RWPE1 (cell line): ENCODE data around the gene CCDC88C.
A peak's percentile ranks its signal among the peaks of the same experiment; 100 is the strongest.

ENCODE experiments used
- CTCF ChIA-PET: fragments of 350-600 bp; sonication (Branson Sonifier 250); formaldehyde crosslinking; extraction: SDS; loops from one replicate; lab custom pipeline; 2021; lab: Yijun Ruan, JAX
- POLR2A ChIA-PET: fragments of 400-600 bp; formaldehyde crosslinking; extraction: SDS; loops from one replicate; lab custom pipeline; 2020; ENCODE audit warnings: antibody characterized with exemption; ENCODE audit not compliant: low non-redundant PET; lab: Yijun Ruan, JAX
- DNase-seq: peaks from one replicate; pipeline ENCODE4 v3.0.0; 2012; ENCODE audit warnings: low spot score
- H3K27ac ChIP-seq: fragments of 450-650 bp; 2 replicates; pipeline ENCODE4 v1.5.1; 2017
- CTCF ChIP-seq: fragments of 450-650 bp; conservative IDR thresholded peaks from 2 replicates; pipeline ENCODE4 v1.5.1; 2017; ENCODE audit warnings: low read depth, mild to moderate bottlenecking

CCDC88C gene

DNA sequence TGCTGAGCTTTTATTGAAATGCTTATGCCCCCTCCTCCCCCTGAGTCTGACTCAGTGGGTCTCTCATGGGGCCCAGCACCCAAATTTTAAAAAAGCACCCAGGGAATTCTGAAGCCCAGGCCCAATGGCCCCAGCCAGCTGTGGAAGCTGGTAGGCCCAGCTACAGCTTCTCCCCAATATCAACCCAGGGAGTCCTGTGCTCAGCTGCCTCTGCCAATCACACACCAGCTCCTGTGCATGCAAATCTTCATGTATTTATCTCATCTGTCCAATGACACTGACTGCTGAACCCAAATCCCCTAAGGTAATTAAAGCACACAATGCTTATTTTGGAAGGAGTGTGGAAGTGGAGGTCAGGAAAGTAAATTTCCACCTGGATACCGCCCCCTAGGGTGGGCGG, 76.3 kb downstream of the CCDC88C start:
- H3K27ac ChIP-seq, result peak overlapping the region; percentile 40
- ChIA-PET CTCF (interaction anchor here (0.8 kb wide), 1 partner anchor 13 kb away, joined by 3 read pairs; no protein-coding TSS in a partner anchor), POLR2A (no interaction called here)
- no peak for TF ChIP-seq CTCF
- DNase-seq, result no peak

DNA sequence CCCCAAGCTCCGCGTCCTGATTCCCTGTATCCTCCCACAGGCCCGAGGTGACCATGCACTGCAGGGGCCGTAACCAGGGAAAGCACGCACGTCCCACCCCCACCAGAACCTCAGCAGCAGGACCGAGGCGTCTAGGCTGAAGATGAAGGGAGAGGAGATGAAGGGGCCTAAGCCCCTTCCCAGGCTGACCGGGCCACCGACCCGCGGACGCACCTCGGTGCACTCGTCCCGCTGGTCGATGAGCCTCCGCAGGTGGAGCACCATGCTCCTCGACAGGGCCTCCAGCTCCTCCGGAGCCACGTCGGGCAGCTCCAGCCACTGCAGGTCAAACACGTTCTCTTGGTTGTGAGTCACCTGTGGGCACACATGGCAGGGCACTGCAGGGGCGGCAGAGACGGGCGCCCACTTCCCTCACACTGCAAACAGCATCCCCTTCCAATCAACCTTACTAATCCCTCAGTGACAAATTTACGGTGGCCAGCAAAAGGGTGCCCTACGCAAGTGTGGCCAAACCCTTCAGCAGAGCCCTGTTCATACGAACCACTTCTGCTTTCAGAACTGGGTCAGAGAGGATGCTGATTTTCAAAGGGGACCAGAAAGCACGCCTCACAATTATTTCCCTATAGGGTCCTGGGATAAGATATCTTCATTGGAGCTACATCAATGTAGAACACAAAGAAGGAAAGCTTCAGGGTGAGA, 77.8 kb downstream of the CCDC88C start:
- TF ChIP-seq CTCF, result no peak
- DNase-seq, result no peak
- no peak overlapping the region for H3K27ac ChIP-seq
- ChIA-PET POLR2A (no interaction called here), CTCF (interaction anchor here (0.6 to 1.2 kb wide), 3 partner anchors 13 to 77 kb away, joined by 3 to 4 read pairs (median 4); no protein-coding TSS in a partner anchor)

GRCh38 chr14:91339076-91339475, 78.5 kb downstream of the CCDC88C start:
- no peak for TF ChIP-seq CTCF
- H3K27ac ChIP-seq, result no peak overlapping the region
- POLR2A ChIA-PET, result interaction anchor here (0.6 kb wide), 1 partner anchor 1325 kb away, joined by 3 read pairs; no protein-coding TSS in a partner anchor
- CTCF ChIA-PET, result interaction anchor here (1.1 to 1.6 kb wide), 3 partner anchors 12 to 78 kb away, joined by 3 to 4 read pairs (median 4); no protein-coding TSS in a partner anchor
- no peak for DNase-seq

- ChIA-PET CTCF (interaction anchor here (1.1 to 1.6 kb wide), 3 partner anchors 11 to 78 kb away, joined by 3 to 4 read pairs (median 4); no protein-coding TSS in a partner anchor), POLR2A (no interaction called here)
- TF ChIP-seq CTCF, result no peak
- H3K27ac ChIP-seq, result no peak overlapping the region
- DNase-seq, result no peak
Measured at GRCh38 chr14:91338379-91338778, 79.2 kb downstream of the CCDC88C start.

DNA sequence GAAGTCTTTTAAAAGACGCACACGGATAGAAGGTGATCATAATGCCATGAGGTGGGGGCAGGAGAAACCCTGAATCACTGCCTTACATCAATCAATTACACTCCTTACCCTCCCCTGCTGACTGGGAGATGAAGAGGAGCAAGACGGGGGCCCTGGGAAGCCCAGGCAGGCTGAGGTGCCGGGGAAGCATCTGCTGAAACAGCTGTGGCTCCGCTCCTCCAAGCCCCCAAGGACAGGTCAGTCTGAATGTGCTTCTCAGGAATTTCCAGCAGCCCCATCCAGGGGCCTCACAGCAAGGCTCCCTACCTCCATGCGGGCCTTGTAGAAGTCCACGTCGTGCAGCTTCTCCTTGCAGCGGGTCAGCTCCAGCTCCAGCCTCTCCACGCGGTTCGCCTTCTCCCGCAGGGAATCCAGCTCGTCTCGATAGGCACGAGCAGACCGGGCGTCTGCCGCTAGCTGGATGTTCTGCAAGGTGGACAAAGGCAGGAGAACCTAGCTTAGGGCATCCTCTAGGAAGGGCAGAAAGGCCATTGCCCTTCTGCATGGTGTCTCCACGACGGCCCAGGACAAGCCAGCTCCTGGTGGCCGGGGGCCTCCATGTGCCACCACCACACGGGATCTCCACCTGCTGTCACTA, 79.8 kb downstream of the CCDC88C start:
- no peak for TF ChIP-seq CTCF
- DNase-seq, result no peak
- ChIA-PET CTCF (interaction anchor here (1.6 kb wide), 1 partner anchor 11 kb away, joined by 4 read pairs; no protein-coding TSS in a partner anchor), POLR2A (no interaction called here)
- no peak overlapping the region for H3K27ac ChIP-seq

GRCh38 chr14:91336093-91336450, 81.5 kb downstream of the CCDC88C start:
- peak overlapping the region; percentile 1; the same call in 1 of the 2 replicates for H3K27ac ChIP-seq
- POLR2A ChIA-PET, result no interaction called here
- TF ChIP-seq CTCF, result no peak
- CTCF ChIA-PET, result interaction anchor here (0.6 to 1.0 kb wide), 2 partner anchors 13 to 80 kb away, joined by 4 read pairs; no protein-coding TSS in a partner anchor
- no peak for DNase-seq
